Measurements from ENCODE around the gene ZBED1. TPM values are rescaled to one million over a fixed set of nuclear protein-coding genes. Genes with fewer than 3 reads are reported as not detected.

ZBED1 gene
- total and polyA plus RNA-seq, 4 donors, result 15.9 to 49.0 (median 26.9) TPM

DNA sequence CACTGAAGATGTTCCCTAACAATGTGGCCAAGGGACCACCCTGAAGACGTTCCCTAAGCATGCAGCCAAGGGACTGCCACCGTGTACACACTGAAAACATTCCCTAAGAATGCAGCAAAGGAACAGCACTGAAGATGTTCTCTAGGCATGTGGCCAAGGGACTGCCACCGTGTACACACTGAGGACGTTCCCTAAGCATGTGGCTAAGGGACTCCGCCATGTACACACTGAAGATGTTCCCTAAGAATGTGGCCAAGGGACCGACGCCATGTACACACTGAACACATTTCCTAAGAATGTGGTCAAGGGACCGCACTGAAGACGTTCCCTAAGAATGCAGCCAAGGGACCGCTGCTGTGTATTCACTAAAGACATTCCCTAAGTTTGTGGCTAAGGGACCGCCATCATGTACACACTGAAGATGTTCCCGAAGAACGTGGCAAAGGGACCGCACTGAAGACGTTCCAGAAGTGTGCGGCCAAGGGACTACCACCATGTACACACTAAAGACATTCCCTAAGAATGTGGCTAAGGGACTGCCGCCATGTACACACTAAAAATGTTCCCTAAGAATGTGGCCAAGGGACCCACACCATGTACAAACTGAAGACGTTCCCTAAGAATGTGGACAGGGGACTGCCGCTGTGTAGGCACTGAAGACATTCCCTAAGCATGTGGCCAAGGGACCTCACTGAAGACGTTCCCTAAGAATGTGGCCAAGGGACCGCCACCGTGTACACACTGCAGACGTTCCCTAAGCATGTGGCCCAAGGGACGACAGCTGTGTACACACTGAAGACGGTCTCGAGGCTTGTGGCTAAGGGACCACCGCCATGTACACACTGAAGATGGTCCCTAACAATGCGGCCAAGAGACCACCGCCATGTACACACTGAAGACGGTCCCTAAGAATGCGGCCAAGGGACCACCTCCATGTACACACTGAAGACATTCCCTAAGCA lies 54.8 kb downstream of the ZBED1 start:
- H3K4me1 ChIP-seq (ENCODE audit: control insufficient read depth in 4 of 4, insufficient read depth in 4 of 4, low read length in 3 of 4), result no peaks in the 10 kb centered on the region

DNA sequence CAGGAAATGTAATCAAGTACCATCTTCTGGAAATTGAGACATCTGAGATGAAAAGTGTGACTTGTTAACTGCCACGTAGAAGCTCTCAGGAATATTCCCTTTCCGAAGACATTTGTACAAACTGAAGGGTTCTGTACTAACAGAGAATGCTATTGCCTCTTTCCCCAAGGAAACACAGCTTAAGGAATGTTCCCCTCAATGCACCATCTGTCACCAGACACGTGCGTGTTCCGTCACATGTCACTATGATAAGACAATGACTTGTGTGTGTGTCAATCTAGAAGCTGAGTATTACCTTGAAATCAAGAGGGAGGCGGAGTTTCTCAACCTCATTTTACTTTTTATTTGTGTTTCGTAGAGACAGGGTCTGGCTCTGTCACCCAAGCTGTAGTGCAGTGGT lies 58.1 kb downstream of the ZBED1 start:
- Histone ChIP-seq H3K9me3 (ENCODE audit: control insufficient read depth in 4 of 4, low read length in 3 of 4) (peaks cover 0 to 3% (median 0%) of the 10 kb centered on the region in 4 donors), H3K36me3 (ENCODE audit: control insufficient read depth in 4 of 4, insufficient read depth in 3 of 4, low read depth in 1 of 4, low read length in 3 of 4) (peaks cover 0 to 8% (median 5%) of the 10 kb centered on the region in 4 donors), H3K27me3 (ENCODE audit: control insufficient read depth in 4 of 4, insufficient read depth in 4 of 4, low read length in 3 of 4) (no peaks in the 10 kb centered on the region), H3K27ac (ENCODE audit: low read depth in 1 of 2, low read length in 2 of 2) (no peak overlapping the region), H3K9ac (ENCODE audit: low read depth in 1 of 2, low read length in 2 of 2) (no peak overlapping the region), H3K4me1 (ENCODE audit: control insufficient read depth in 4 of 4, insufficient read depth in 4 of 4, low read length in 3 of 4) (no peaks in the 10 kb centered on the region), H3K4me3 (ENCODE audit: low read depth in 1 of 3, low read length in 3 of 3) (no peak overlapping the region)
- TF ChIP-seq YY1 (IDR thresholded peaks at IDR 0.05) (no peak), TAF1 (conservative IDR thresholded peaks at IDR 0.05) (no peak), FOXA1 (IDR thresholded peaks at IDR 0.05) (no peak), RAD21 (IDR thresholded peaks at IDR 0.05) (no peak), GABPA (IDR thresholded peaks at IDR 0.05 in 1 of 2, conservative IDR thresholded peaks at IDR 0.05 in 1 of 2) (no peak), SP1 (IDR thresholded peaks at IDR 0.05) (no peak)
- TF ChIP-seq, protein P1, sequence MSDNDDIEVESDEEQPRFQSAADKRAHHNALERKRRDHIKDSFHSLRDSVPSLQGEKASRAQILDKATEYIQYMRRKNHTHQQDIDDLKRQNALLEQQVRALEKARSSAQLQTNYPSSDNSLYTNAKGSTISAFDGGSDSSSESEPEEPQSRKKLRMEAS (IDR thresholded peaks at IDR 0.05), result no peak
- TF ChIP-seq, protein P2, sequence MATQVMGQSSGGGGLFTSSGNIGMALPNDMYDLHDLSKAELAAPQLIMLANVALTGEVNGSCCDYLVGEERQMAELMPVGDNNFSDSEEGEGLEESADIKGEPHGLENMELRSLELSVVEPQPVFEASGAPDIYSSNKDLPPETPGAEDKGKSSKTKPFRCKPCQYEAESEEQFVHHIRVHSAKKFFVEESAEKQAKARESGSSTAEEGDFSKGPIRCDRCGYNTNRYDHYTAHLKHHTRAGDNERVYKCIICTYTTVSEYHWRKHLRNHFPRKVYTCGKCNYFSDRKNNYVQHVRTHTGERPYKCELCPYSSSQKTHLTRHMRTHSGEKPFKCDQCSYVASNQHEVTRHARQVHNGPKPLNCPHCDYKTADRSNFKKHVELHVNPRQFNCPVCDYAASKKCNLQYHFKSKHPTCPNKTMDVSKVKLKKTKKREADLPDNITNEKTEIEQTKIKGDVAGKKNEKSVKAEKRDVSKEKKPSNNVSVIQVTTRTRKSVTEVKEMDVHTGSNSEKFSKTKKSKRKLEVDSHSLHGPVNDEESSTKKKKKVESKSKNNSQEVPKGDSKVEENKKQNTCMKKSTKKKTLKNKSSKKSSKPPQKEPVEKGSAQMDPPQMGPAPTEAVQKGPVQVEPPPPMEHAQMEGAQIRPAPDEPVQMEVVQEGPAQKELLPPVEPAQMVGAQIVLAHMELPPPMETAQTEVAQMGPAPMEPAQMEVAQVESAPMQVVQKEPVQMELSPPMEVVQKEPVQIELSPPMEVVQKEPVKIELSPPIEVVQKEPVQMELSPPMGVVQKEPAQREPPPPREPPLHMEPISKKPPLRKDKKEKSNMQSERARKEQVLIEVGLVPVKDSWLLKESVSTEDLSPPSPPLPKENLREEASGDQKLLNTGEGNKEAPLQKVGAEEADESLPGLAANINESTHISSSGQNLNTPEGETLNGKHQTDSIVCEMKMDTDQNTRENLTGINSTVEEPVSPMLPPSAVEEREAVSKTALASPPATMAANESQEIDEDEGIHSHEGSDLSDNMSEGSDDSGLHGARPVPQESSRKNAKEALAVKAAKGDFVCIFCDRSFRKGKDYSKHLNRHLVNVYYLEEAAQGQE (IDR thresholded peaks at IDR 0.05), result no peak
- TF ChIP-seq, protein P3, sequence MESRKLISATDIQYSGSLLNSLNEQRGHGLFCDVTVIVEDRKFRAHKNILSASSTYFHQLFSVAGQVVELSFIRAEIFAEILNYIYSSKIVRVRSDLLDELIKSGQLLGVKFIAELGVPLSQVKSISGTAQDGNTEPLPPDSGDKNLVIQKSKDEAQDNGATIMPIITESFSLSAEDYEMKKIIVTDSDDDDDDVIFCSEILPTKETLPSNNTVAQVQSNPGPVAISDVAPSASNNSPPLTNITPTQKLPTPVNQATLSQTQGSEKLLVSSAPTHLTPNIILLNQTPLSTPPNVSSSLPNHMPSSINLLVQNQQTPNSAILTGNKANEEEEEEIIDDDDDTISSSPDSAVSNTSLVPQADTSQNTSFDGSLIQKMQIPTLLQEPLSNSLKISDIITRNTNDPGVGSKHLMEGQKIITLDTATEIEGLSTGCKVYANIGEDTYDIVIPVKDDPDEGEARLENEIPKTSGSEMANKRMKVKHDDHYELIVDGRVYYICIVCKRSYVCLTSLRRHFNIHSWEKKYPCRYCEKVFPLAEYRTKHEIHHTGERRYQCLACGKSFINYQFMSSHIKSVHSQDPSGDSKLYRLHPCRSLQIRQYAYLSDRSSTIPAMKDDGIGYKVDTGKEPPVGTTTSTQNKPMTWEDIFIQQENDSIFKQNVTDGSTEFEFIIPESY (IDR thresholded peaks at IDR 0.05), result no peak
- 91% methylated on average over 7 of the region's 7 CpGs for WGBS
- no peak for DNase-seq (ENCODE audit: low spot score)

More for the DNA sequence above, 54.8 kb downstream of the ZBED1 start:
- TF ChIP-seq, protein P2 (IDR thresholded peaks at IDR 0.05), result no peak
- TF ChIP-seq, protein P1 (IDR thresholded peaks at IDR 0.05), result no peak
- H3K9me3 ChIP-seq (ENCODE audit: control insufficient read depth in 4 of 4, low read length in 3 of 4), result no peaks in the 10 kb centered on the region
- H3K27me3 ChIP-seq (ENCODE audit: control insufficient read depth in 4 of 4, insufficient read depth in 4 of 4, low read length in 3 of 4), result no peaks in the 10 kb centered on the region
- no peak overlapping the region for H3K9ac ChIP-seq (ENCODE audit: low read depth in 1 of 2, low read length in 2 of 2)
- H3K4me3 ChIP-seq (ENCODE audit: low read depth in 1 of 3, low read length in 3 of 3), result no peak overlapping the region
- WGBS, result 98% methylated on average over 31 of the region's 31 CpGs
- H3K27ac ChIP-seq (ENCODE audit: low read depth in 1 of 2, low read length in 2 of 2), result no peak overlapping the region
- H3K36me3 ChIP-seq (ENCODE audit: control insufficient read depth in 4 of 4, insufficient read depth in 3 of 4, low read depth in 1 of 4, low read length in 3 of 4), result peaks cover 0 to 4% (median 0%) of the 10 kb centered on the region in 4 donors
- DNase-seq (ENCODE audit: low spot score), result no peak
